Subcutaneous adipose tissue (tissue), 4 donors: ENCODE results near the gene GMPPB. TPM values are rescaled to one million over a fixed set of nuclear protein-coding genes. Genes with fewer than 3 reads are reported as not detected.

Experiments
- total RNA-seq, 4 donors: library from RNA; depleted of rRNA; stranded (reverse); fragments of >200 nt; gene quantifications; one replicate each; pipeline ENCODE4 v1.1.0, GENCODE V29; 2016
- TF ChIP-seq, protein P1 (sequence below): fragments of 450-650 bp; IDR thresholded peaks from one replicate; pipeline ENCODE4 v1.5.1; 2016; ENCODE audit warnings: low read depth, mild to moderate bottlenecking, control low read depth, antibody characterized with exemption, moderate library complexity

Gene GMPPB
- total RNA-seq, 4 donors from 2014 or later, result 11.6 to 16.5 (median 13.7) TPM

- TF ChIP-seq, protein P1, sequence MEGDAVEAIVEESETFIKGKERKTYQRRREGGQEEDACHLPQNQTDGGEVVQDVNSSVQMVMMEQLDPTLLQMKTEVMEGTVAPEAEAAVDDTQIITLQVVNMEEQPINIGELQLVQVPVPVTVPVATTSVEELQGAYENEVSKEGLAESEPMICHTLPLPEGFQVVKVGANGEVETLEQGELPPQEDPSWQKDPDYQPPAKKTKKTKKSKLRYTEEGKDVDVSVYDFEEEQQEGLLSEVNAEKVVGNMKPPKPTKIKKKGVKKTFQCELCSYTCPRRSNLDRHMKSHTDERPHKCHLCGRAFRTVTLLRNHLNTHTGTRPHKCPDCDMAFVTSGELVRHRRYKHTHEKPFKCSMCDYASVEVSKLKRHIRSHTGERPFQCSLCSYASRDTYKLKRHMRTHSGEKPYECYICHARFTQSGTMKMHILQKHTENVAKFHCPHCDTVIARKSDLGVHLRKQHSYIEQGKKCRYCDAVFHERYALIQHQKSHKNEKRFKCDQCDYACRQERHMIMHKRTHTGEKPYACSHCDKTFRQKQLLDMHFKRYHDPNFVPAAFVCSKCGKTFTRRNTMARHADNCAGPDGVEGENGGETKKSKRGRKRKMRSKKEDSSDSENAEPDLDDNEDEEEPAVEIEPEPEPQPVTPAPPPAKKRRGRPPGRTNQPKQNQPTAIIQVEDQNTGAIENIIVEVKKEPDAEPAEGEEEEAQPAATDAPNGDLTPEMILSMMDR, result no peak
Observed at GRCh38 chr3:49727924-49728361, 4.2 kb upstream of the GMPPB start.

DNA sequence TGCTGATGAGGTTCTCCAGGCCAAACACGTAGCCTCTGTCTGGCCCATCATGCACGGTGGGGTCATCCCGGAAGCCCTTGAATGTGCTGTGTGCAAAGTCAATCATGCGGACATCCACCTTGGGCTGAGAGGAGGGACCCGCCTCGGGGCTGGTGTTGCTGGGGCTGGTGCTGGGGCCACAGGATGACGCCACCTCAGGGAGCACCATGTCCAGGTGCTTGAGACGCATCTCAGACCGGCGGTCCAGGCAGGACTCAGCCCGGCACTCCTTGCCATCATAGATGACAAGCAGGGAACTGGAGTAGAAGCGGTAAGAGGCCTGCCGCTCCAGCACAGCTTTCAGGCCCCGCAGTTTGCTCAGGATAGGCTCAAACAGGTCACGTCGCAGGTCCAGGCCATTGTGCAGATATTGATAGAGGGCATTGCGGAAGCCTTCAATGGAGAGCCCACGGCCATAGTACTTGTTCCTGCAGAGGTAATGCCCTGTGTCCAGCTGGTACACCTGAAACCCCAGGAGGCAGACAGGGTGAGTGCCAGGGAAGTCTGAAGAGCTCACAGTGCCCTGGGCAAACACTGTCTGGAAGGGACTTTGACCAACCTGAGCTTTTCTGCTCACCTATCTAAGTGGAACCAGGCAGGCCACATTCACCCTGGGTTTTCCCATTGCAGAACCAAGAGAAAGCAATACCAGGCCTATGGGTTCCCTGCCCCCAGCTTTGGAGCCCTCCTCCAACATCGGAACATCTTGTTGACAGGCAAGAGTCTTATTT, 3.6 kb upstream of the GMPPB start:
- TF ChIP-seq, protein P1, result no peak

GRCh38 chr3:49725906-49726681, 2.3 kb upstream of the GMPPB start:
- TF ChIP-seq, protein P1, result no peak

- TF ChIP-seq, protein P1, result no peak
Observed at GRCh38 chr3:49724586-49724985, 835 bp upstream of the GMPPB start.

DNA sequence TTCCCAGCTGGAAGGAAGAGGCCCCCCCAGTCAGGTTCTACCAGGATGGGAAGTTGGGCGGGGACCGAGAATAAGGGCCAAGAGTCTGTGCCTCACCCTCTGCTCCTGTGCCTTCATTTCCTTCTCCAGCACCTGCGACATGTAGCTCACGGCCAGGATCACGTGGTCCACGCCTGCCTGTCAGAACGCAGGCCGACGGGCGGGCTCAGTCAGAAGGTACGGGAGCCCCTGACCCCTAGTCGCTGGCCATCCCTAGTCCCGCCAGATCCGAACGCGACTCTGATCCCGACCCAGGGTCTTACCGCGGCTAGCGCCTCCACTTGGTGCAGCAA, 489 bp downstream of the GMPPB start:
- TF ChIP-seq, protein P1, result no peak

DNA sequence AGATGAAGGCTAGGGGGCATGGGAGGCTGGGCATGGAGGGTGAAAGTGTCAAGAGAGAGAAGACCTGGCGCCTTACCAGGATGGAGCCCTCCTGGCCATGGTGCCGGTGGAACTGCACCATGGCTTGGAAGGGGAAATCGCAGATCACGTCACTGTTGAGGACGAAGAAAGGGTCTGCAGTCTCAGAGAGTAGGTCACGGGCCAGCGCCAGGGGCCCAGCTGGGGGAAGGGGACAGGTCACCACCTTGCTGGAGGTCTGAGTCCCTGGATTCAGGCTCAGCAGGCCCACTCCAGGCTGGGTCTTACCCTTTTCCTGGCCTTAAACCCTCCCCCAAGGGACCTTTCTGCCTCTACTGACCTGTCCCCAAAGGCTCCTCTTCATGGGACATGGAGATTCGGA, 855 bp downstream of the GMPPB start:
- TF ChIP-seq, protein P1, result no peak
